Neural cell (in vitro differentiated cells): Measurements from ENCODE around the gene LCAT. TPM values are rescaled to one million over a fixed set of nuclear protein-coding genes. Genes with fewer than 3 reads are reported as not detected.

ENCODE experiments used
- H2AFZ ChIP-seq: fragments of 200-600, 300-800 bp; sonication (generic), shearing (Covaris generic); 2 replicates; pipeline ENCODE4 v1.6.0; 2014; ENCODE audit warnings: low read depth, mild to moderate bottlenecking, antibody characterized with exemption, low read length, moderate library complexity
- H3F3A ChIP-seq: fragments of 200-600 bp; shearing (Covaris generic); 2 replicates; pipeline ENCODE4 v1.6.1; 2016; ENCODE audit warnings: mild to moderate bottlenecking, moderate library complexity, mixed read lengths, antibody characterized with exemption, low read length; ENCODE audit not compliant: insufficient read depth, poor library complexity, severe bottlenecking
- H3K27ac ChIP-seq: fragments of 200-600, 300-800 bp; sonication (generic), shearing (Covaris generic); 2 replicates; pipeline ENCODE4 v1.5.1; 2014; ENCODE audit warnings: mild to moderate bottlenecking, low read length, moderate library complexity
- H3K27me3 ChIP-seq: fragments of 300-800, 200-600 bp; sonication (generic), shearing (Covaris generic); 2 replicates; pipeline ENCODE4 v1.6.0; 2014; ENCODE audit warnings: mild to moderate bottlenecking, low read depth, low read length, moderate library complexity; ENCODE audit not compliant: insufficient read depth
- H3K36me3 ChIP-seq: fragments of 300-800, 200-600 bp; sonication (generic), shearing (Covaris generic); 2 replicates; pipeline ENCODE4 v1.5.1; 2014; ENCODE audit warnings: mild to moderate bottlenecking, antibody characterized with exemption, low read length, moderate library complexity; ENCODE audit not compliant: insufficient read depth
- H3K4me2 ChIP-seq: fragments of 300-800, 200-600 bp; sonication (generic), shearing (Covaris generic); 2 replicates; pipeline ENCODE4 v1.6.0; 2014; ENCODE audit warnings: mild to moderate bottlenecking, low read length
- H3K4me3 ChIP-seq: fragments of 300-800, 200-600 bp; sonication (generic), shearing (Covaris generic); 2 replicates; pipeline ENCODE4 v1.5.1; 2014; ENCODE audit warnings: mild to moderate bottlenecking, low read length, moderate library complexity
- H3K79me2 ChIP-seq: fragments of 200-600 bp; shearing (Covaris generic); replicated peaks from 2 replicates; pipeline ENCODE4 v1.6.0; 2014; ENCODE audit warnings: mild to moderate bottlenecking, low read length, moderate library complexity; ENCODE audit not compliant: insufficient read depth
- H3K9ac ChIP-seq: fragments of 300-800, 200-600 bp; sonication (generic), shearing (Covaris generic); 2 replicates; pipeline ENCODE4 v1.6.1; 2016; ENCODE audit warnings: mild to moderate bottlenecking, low read length, mixed read lengths
- H3K9me2 ChIP-seq: fragments of 200-600 bp; shearing (Covaris generic); 2 replicates; pipeline ENCODE4 v1.6.1; 2016; ENCODE audit warnings: mild to moderate bottlenecking, low read length, mixed read lengths; ENCODE audit not compliant: insufficient read depth
- H3K9me3 ChIP-seq: fragments of 200-600, 300-800 bp; sonication (generic), shearing (Covaris generic); 2 replicates; pipeline ENCODE4 v1.6.1; 2016; ENCODE audit warnings: mild to moderate bottlenecking, mixed run types, low read length, moderate library complexity, mixed read lengths
- H4K20me1 ChIP-seq: fragments of 200-600 bp; shearing (Covaris generic); 2 replicates; pipeline ENCODE4 v1.6.1; 2016; ENCODE audit warnings: mild to moderate bottlenecking, mixed run types; ENCODE audit not compliant: insufficient read depth
- EP300 ChIP-seq: fragments of 450-650 bp; conservative IDR thresholded peaks from 2 replicates; pipeline ENCODE4 v1.6.1; 2014; ENCODE audit warnings: antibody characterized with exemption, mild to moderate bottlenecking, moderate library complexity; ENCODE audit not compliant: poor library complexity, severe bottlenecking
- EZH2 ChIP-seq: fragments of 200-600, 300-800 bp; shearing (Covaris generic), sonication (generic); IDR thresholded peaks from 2 replicates; pipeline ENCODE4 v1.6.1; 2014; ENCODE audit warnings: antibody characterized with exemption, low read length, borderline replicate concordance, mild to moderate bottlenecking; ENCODE audit not compliant: insufficient read depth, poor library complexity, severe bottlenecking
- MXI1 ChIP-seq: fragments of 450-650 bp; conservative IDR thresholded peaks from 2 replicates; pipeline ENCODE4 v1.6.1; 2014; ENCODE audit warnings: antibody characterized with exemption, mild to moderate bottlenecking; ENCODE audit not compliant: poor library complexity, severe bottlenecking
- POLR2AphosphoS5 ChIP-seq: IDR thresholded peaks from 2 replicates; pipeline ENCODE4 v1.6.1; 2012
- RAD21 ChIP-seq: fragments of 450-650 bp; conservative IDR thresholded peaks from 2 replicates; pipeline ENCODE4 v1.6.1; 2014; ENCODE audit warnings: antibody characterized with exemption, mild to moderate bottlenecking, moderate library complexity
- REST ChIP-seq: IDR thresholded peaks from 2 replicates; pipeline ENCODE4 v1.6.1; 2012; ENCODE audit warnings: borderline replicate concordance
- SMC3 ChIP-seq: fragments of 450-650 bp; conservative IDR thresholded peaks from 2 replicates; pipeline ENCODE4 v1.6.1; 2014; ENCODE audit warnings: antibody characterized with exemption, mild to moderate bottlenecking, moderate library complexity; ENCODE audit not compliant: poor library complexity
- TAF1 ChIP-seq: IDR thresholded peaks from 2 replicates; pipeline ENCODE4 v1.6.1; 2012; ENCODE audit warnings: low read depth
- polyA plus RNA-seq: library from polyadenylated mRNA; depleted of rRNA; stranded (reverse); fragments of >200 nt; gene quantifications from 2 replicates; pipeline ENCODE4 v1.2.3, GENCODE V29; 2014
- TF ChIP-seq, protein P1 (sequence below): fragments of 450-650 bp; IDR thresholded peaks from 2 replicates; pipeline ENCODE4 v1.5.1; 2014; ENCODE audit warnings: antibody characterized with exemption, mild to moderate bottlenecking, moderate library complexity; ENCODE audit not compliant: poor library complexity, severe bottlenecking

Gene LCAT
- polyA plus RNA-seq, 1 donor from 2014 or later = 0.32 TPM

DNA sequence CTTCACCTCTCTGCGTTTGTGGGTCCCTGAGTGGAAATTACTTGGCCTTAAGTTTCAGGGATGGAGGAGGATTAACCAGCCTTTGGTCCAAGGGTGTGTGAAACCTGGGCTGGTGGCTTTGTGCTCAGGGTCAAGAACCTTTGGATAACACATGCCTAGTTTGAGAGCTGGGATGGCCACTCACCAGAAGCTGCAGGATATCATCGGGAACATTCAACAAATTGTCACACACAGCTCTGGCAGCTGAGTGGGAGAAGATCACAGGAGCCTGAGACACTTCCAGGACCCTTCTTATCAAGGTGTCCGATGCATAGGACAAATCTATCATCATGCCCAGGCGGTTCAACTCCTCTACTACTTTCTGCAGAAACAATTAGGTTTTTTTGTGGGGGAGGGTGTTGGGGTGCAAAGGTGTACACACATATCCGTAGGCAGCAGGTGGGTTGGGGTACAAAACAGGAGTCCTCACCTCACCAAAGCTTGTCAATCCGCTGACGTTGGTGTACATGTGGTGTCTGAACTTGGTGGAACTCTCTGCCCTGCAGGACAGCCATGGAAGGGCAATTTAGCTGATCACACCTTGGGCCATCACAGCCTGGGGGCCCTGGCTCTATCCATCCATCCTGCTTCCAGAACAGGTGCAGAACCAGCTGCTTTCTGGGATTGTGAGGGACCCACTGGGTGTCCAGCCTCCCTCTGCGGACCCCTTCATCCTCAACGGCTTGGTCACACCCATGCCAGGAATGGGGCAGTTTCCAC, 33.7 kb upstream of the LCAT start:
- TF ChIP-seq SMC3 (no peak), EP300 (no peak), MXI1 (no peak), RAD21 (no peak), POLR2AphosphoS5 (no peak)
- TF ChIP-seq, protein P1, sequence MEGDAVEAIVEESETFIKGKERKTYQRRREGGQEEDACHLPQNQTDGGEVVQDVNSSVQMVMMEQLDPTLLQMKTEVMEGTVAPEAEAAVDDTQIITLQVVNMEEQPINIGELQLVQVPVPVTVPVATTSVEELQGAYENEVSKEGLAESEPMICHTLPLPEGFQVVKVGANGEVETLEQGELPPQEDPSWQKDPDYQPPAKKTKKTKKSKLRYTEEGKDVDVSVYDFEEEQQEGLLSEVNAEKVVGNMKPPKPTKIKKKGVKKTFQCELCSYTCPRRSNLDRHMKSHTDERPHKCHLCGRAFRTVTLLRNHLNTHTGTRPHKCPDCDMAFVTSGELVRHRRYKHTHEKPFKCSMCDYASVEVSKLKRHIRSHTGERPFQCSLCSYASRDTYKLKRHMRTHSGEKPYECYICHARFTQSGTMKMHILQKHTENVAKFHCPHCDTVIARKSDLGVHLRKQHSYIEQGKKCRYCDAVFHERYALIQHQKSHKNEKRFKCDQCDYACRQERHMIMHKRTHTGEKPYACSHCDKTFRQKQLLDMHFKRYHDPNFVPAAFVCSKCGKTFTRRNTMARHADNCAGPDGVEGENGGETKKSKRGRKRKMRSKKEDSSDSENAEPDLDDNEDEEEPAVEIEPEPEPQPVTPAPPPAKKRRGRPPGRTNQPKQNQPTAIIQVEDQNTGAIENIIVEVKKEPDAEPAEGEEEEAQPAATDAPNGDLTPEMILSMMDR = no peak
- no peak overlapping the region for H3K4me2 ChIP-seq
- no peaks in the 10 kb centered on the region for H3K79me2 ChIP-seq
- no peak overlapping the region for H3K4me3 ChIP-seq
- H3K27me3 ChIP-seq = no peaks in the 10 kb centered on the region
- no peaks in the 10 kb centered on the region for H3F3A ChIP-seq
- H3K27ac ChIP-seq = no peak overlapping the region
- H3K9me2 ChIP-seq = no peaks in the 10 kb centered on the region
- H3K9ac ChIP-seq = no peak overlapping the region
- no peak overlapping the region for H2AFZ ChIP-seq
- H4K20me1 ChIP-seq = no peaks in the 10 kb centered on the region
- no peaks in the 10 kb centered on the region for H3K9me3 ChIP-seq
- H3K36me3 ChIP-seq = no peaks in the 10 kb centered on the region

DNA sequence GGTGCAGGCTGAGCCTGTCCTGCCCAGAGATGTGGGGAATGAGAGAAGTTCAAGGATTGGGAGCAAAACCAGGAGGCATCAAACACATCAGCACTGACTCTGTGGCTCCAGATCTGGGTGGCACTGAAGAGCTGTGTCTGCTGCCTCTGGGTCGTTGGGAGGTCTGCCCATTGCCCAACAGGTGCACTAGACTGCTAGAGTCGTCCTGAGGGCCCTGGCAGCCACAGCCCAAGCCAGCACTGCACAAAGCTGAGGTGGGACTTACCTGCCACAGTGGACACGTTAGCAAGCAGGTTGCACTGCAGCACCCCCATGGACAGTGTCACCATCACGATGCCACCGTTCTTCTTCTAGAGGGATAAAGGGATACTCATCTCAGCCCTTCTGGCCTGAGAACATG, 33.1 kb upstream of the LCAT start:
- H2AFZ ChIP-seq = no peak overlapping the region
- no peaks in the 10 kb centered on the region for H3K79me2 ChIP-seq
- no peaks in the 10 kb centered on the region for H3K9me2 ChIP-seq
- H3F3A ChIP-seq = no peaks in the 10 kb centered on the region
- no peaks in the 10 kb centered on the region for H3K9me3 ChIP-seq
- no peak overlapping the region for H3K4me2 ChIP-seq
- TF ChIP-seq, protein P1 = no peak
- TF ChIP-seq RAD21 = no peak
- no peak for TF ChIP-seq TAF1
- no peak for TF ChIP-seq POLR2AphosphoS5
- TF ChIP-seq EZH2 = no peak
- TF ChIP-seq MXI1 = no peak
- no peak for TF ChIP-seq REST
- no peak overlapping the region for H3K27ac ChIP-seq
- no peaks in the 10 kb centered on the region for H3K36me3 ChIP-seq
- no peaks in the 10 kb centered on the region for H3K27me3 ChIP-seq
- H3K9ac ChIP-seq = no peak overlapping the region
- no peaks in the 10 kb centered on the region for H4K20me1 ChIP-seq
- H3K4me3 ChIP-seq = no peak overlapping the region
